Stimulated activated CD4-positive, alpha-beta T cell treated with anti-CD3 and anti-CD28 coated beads, Interleukin-15, amount 100 ng/mL, for 48 hours (primary cell): Measurements from ENCODE around the gene UGT1A9.
"Not testable (repeated sequence)": the region's sequence is repeated elsewhere in the genome, so short reads cannot be mapped to it uniquely, and the experiment has no call there.

Source experiments
- DNase-seq, 2 donors: peaks; one replicate each; pipeline ENCODE4 v3.0.0-alpha.2; 2020; ENCODE audit warnings: low read depth in 2 of 2

UGT1A9 gene

DNA sequence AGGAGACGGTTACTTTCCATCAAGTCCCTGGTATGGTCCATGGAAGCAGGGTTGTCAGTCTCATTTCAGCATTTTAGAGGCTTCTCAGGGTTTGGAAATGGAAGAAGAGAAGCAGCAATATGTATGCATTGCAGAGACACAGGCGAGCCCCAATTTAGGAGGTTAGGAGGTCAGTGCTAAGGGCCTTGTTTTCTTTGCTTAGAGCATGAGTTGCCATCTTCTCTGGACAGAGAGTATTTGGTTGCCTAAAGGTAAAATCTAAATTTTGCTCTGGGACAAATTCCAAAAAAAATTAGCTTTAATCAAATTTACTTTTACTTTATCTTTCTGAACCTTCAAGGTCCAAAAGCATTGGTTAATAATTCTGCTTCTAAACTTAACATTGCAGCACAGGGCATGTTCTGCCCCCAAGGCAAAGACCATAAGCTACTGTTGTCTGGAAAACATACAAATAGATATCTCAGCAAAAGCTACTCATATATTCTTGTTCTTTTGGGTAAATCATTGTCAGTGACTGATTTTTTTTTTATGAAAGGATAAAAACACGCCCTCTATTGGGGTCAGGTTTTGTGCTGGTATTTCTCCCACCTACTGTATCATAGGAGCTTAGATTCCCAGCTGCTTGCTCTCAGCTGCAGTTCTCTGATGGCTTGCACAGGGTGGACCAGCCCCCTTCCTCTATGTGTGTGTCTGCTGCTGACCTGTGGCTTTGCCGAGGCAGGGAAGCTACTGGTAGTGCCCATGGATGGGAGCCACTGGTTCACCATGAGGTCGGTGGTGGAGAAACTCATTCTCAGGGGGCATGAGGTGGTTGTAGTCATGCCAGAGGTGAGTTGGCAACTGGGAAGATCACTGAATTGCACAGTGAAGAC is at the start of gene UGT1A9:
Gene UGT1A9, plus strand, starts transcription at position 609 of the 872 bp plus-strand sequence. Its CDS starts 37 bp downstream, at position 646.
- DNase-seq, result no peak

DNA sequence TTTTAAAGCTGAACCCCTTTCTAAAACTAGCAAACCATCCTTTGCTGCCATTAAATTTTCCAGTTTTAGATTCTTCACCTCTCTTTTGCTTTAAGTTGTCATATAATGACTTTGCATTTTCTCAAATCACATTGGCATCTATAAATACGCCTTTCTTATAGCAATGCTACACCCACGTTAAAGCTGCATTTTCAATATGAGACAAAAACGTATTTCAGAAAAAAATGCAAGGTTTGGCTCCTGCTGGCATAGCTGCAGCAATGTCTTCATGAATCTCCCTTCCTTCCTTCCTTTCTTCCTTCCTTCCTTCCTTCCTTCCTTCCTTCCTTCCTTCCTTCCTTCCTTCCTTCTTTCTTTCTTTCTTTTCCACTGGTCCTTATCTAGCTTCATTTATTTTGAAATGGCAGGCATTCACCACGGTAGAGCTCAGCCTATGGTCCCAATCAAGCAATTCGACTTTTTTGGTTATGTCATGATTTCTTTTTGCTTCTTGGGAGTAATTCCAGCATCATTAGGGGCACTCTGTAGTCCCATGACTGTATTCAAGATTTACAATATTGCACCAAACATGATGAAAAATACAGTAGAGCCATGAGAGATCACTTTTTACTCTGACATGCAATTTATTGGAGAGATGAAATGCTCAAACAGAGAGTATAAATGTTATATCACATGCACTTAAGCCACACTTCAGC is 44.2 kb upstream of the UGT1A9 start:
- DNase-seq, result no peak

DNA sequence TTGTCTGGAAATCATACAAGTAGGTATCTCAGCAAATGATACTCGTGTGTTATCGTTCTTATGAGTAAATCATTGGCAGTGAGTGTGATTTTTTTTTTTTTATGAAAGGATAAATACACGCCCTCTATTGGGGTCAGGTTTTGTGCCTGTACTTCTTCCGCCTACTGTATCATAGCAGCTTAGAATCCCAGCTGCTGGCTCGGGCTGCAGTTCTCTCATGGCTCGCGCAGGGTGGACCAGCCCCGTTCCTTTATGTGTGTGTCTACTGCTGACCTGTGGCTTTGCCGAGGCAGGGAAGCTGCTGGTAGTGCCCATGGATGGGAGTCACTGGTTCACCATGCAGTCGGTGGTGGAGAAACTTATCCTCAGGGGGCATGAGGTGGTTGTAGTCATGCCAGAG is 35.4 kb upstream of the UGT1A9 start, which contains the start of gene UGT1A10:
Gene UGT1A10, plus strand, starts transcription at position 143 of the 400 bp plus-strand sequence. Its CDS starts 75 bp downstream, at position 218.
- not testable (repeated sequence) for DNase-seq

DNA sequence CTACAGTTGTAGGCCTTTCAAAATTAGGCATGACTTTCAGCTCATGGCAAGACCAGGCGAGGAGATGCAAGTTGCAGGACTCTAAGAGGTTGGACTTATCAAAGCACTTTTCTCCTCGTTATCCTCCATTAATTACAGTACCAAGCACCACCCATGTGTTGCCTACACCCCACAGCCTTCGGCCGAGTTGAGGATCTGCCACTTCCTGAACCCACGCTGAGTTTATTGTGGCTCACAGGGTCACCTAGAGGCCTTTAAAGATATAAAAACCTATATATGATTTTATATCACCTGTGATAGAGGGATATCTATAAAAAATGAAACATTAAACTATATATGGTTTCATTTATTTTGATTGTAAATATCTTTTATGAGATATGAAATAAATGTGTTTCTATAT is 32.9 kb upstream of the UGT1A9 start:
- no peak for DNase-seq

DNA sequence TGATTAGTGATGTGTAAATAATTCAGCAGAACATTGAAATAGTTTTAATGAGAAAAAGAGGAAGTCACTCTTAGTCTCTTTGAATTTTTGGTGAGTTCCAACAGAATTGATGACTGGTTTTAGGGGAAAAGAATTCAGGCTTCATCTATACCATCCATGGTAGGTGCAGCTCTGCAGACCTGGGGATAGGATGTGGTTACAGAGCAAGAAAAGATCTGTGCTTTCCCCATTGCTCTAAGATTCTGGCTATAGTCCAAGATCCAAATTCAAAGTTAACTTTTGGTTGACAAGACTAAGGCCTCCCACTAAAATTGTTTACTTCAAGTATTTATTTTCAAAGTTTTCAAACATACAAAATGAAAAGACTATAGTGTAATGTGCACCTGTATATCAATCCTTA is 31.8 kb upstream of the UGT1A9 start:
- DNase-seq, result no peak

DNA sequence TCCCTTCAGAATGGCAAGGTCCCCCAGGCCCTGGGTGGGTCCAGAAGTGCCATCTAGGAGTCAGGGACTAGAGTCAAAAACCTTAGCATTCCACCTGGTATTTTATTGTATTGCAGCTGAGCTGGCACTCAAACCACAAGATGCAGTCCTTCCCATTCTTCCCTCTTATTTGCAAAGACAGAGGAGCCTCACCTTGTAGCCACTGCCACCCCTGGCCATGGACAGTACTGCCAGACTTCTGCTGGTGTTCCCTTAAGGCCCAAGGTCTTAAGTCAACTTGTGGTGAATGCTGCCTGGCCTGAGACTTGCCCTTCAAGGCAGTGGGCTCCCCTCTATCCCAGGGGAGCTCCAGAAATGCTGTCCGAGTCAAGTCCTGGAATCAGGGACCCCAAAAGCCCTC is 28.6 kb upstream of the UGT1A9 start:
- DNase-seq, result no peak

DNA sequence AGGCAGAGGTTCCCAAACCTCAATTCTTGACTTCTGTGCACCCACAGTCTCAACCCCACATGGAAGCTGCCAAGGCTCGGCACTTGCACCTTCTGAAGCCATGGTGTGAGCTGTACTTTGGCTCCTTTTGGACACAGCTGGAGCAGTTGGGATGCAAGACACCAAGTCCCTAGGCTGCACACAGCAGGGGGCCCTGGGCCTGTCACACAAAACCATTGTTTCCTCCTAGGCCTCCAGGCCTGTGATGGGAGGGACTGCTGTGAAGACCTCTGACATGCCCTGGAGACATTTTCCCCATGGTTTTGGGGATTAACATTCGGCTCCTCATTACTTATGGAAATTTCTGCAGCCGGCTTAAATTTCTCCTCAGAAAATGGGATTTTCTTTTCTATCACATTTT is 25.7 kb upstream of the UGT1A9 start:
- DNase-seq, result not testable (repeated sequence)

DNA sequence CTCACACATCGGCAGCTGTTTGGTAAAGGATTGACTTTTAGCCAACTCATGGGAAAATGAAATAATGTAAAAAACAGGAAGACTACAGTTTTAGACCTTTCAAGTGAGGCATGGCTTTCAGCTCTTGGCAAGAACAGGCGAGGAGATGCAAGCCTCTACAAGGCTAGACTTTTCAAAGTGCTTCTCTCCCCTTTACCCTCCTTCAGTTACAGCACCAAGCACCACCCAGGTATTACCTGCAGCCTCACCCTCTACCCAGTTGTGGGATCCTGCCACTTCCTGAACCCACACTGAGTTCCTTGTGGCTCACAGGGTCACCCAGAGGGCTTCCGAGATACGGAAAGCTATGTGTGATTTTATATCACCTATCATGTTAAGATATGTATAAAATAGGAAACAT is 20.7 kb upstream of the UGT1A9 start:
- DNase-seq, result no peak

DNA sequence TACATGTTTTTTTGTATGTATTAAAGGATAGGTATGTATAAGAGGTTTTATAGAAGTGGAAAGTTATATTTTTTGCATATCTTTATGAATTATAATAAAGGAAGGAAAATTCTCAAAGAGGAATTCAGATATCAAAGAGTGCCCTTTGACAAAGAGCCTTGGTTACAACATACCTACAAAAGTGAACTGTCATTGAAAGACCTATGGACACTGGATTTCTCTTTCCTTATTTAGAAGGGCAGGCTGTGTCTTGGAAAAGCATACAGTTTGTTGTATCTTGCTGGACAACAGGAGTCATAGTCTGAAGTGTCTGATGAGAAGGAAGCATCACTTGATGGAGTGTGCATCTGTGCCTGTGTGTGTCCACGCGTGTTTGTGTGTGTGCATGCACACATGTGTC is 20.3 kb upstream of the UGT1A9 start:
- no peak for DNase-seq

DNA sequence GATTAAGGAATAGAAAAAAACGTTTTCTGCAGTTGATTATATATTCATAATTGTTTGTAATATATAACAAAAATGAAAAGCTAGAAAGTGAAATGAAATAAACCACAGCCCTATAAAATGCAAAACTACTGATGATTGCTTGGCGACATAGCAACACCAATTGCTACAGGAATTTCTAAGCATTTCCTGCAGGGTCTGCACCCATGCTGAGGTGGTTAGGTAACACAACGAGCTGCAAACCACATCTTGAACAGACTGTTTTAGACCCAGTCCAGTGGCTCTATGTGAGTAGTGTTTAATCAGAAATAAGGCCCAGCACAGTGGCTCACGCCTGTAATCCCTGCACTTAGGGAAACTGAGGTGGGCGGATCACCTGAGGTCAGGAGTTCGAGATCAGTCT is 17.2 kb upstream of the UGT1A9 start:
- no peak for DNase-seq

DNA sequence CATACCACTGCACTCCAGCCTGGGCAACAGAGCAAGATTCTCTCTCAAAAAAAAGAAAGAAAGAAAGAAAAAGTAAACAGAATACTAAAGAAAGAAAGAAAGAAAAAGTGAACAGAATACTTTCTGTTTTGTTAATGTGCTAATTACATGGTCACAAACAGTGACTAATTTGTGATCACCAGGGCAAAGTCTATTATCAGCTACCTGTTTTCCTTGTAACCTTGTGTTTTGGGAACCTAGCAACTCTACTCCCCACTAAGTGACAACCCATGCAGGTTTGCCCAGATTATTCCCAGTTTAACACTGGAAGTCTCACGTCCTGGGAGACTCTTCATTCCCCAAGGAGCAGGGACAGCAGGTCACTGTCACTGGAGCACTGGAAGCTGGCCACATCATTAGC is 16.7 kb upstream of the UGT1A9 start:
- no peak for DNase-seq

DNA sequence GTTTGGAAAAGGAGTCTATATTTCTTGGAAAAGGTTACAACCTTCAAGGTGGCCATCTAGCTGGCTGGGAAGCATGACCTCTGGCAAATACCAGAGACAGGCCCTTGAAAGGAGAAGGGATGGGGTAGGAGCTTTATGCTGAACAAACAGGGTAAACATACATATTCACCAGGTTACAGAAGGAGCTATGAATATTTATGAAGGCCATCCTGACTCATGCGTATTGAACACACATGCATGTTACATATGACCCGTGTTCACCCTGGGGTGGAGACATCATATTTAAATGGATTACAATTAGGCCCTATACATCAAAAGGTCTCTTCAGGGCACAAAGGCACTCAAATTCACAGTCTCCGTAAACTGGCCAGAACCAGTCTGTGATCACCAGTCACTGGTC is 15.8 kb upstream of the UGT1A9 start:
- DNase-seq, result not testable (repeated sequence)

DNA sequence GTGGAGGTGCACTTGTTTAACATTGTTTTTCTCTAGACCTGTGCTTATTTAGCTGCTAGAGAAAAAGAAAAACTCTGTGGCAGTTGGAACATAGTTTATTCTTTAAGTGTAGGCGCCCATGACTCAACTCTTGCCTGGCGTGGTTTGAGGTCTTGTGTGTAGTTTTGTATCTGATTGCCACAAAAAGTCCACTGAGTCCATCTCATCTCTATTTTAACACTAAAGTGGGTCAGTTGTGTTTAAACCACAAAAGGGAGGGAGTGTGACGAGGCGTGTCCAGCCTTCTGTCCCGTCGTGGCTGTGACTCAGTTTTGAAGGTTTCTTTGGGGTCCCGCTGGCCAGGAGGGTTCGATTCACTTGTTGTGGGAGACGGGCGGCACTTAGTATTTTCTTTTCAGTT is 15.3 kb upstream of the UGT1A9 start:
- no peak for DNase-seq

DNA sequence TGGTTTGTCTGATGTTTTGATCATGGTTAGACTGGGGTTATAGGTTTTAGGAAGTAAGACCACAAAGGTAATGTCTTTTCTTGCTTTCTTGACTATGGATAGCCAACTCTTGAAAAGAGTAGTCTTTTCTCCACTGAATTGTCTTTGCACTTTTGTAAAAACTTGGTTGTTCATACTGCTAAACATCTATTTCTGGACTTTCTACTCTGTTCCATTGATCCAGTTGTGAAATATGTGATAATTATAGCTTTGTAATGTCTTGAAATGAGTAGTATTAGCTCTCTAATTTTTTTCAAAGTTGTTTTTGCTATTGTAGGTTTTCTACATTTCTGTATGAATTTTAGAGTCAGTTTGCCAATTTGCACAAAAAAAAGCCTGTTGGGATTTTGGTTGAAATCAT is 13.1 kb upstream of the UGT1A9 start:
- DNase-seq, result no peak

DNA sequence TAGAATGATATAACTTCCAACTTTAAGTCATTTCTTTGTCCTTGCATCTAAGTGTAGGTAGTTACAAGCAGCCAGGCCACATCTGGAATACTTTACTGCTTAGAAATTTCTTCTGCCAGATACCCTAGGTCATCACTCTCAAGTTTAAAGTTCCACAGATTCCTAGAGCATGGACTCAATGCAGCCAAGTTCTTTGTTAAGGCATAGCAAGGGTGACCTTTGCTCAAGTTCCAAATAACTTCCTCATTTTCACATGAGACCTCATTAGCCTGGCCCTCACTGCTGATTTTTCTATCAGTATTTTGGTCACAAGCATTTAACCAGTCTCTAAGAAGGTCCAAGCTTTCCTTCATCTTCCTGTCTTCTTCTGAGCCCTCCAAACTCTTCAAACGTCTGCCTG is 7.8 kb upstream of the UGT1A9 start:
- no peak for DNase-seq

DNA sequence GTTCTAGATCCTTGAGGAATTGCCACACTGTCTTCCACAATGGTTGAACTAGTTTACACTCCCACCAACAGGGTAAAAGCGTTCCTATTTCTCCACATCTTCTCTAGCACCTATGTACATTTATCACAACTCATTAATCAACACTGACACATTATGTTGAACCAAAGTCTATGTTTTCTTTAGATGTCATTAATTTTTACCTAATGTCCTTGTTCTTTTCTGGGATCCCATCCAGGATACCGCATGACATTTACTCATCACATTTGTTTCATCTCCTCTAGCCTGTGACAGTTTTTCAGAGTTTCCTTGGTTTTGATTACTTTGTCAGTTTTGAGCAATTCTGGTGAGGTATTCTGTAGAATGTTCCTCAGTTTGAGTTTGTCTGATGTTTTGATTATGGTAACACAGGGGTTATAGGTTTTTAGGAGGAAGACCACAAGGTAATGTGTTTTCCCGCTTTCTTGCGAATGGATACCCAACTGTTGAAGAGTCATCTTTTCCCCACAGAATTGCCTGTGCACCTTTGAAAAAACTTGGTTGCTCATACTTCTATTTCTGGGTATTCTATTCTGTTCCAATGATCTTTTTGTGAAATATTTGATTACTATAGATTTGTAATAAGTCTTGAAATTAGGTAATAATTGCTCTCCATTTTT is 3.0 kb upstream of the UGT1A9 start:
- DNase-seq, result no peak

DNA sequence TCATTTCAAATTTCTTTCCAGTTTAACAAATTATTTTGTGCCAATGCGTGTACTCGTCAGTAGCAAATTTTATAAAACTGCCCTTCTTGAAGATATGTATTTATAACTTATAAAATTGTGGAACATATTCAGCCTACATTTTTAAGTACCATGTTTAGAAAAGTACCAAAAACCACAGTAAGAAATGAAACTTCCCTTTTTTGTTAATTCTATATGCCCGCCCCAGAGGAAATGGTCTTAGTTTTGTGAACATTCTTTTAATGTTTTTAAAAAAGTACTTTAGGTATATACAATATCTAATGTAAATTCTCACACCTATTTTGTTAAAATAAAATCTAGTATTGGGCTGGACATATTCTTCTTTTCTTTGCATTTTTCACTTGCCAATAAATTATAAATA is 1.2 kb downstream of the UGT1A9 start:
- no peak for DNase-seq

DNA sequence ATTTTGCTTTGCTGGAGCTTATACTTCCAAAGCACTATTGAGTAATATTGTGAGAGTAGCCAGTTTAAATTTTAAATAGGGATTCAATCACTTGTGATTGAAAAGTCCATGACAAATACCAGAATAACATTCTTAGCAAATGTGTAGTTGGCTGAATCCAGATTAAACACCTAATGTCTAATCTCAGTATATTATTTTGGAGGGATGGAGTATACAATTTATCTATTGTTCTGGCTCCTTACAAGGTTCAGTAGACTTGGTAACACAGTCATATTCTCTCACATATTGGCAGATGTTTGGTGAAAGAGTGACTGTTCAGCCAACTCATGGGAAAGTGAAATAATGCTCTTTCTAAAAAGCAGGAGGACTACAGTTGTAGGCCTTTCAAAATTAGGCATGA is 2.2 kb downstream of the UGT1A9 start:
- no peak for DNase-seq

DNA sequence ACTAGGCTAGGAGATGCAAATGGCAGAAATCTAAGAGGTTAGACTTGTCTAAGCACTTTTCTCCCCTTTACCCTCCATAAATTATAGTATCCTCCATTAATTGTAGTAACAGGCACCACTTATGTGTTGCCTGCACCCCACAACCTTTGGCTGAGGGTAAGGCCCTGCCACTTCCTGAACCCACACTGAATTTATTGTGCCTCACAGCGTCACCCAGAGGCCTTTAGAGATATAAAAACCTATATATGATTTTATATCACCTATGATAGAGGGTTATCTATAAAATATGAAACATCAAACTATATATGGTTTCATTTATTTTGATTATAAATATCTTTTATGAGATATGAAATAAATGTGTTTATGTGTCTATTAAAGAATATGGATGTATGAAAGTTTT is 2.6 kb downstream of the UGT1A9 start:
- DNase-seq, result no peak

DNA sequence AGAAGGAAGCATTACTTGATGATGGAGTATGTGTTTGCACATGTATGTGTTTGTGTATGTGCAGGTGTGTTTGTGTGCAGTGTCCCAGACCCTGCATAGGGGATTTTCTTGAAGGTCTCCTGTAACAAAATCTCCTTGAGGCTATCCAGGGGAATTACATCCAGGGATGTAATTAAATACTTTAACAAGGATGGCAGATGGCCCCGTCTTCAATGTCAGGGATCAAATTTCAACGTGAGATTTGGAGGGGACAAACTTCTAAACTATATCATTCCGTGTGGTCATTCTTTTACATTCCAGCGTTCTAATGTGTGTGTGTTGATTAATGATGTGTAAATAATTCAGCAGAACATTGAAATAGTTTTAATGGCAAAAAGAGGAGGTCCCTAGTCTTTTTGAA is 3.3 kb downstream of the UGT1A9 start:
- DNase-seq, result no peak

DNA sequence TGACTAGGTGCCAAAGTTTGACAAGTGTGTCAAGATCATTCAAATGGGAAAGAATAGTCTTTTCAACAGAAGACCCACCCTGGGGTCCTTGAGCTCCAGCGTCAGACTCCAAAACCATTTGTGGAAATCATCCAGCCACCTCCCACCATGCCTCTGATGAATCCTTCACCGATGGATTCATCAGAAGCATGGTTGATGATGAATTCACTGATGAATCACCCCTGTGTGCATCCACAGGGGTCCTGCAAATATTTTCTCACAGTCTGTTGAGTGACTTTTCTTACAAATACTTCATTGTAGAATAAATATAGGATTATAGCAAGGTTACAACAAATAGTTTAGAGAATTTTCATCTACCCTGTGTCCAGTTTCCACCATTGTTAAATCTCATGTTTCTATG is 4.3 kb downstream of the UGT1A9 start:
- no peak for DNase-seq

DNA sequence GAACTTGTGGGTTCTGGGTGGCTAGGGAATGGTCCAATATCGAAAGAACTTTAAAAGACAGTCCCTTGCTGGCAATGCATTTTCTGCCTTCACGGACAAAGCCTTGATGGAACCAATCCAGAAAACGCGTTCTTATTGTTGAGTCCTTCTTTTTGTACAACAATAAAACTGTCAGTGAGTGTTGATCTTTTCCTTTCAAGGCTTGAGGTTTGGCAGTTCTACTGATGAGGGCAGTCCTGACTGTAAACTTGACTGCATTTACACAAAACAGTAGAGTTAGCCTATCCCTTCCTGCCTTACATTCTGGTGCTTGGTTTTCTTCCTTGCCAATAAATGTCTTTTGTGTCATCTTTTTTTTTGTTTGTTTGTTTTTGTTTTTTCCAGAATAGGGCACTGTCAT is 7.5 kb downstream of the UGT1A9 start:
- no peak for DNase-seq
